Posterior cingulate gyrus (tissue), 11 donors: Measurements from ENCODE around the gene WDFY4.

Experiments used
- DNase-seq, 10 donors: peaks; one replicate each; pipeline versions ENCODE4 v3.0.0 to v3.0.0-alpha.2; 2020 to 2021; ENCODE audit warnings: mixed read lengths in 3 of 10
- intact Hi-C: fragments of 100-400 bp; cut with DNase I; formaldehyde crosslinking; loops from one replicate; pipeline ENCODE4 v1.15.1; 2023

The WDFY4 gene

GRCh38 chr10:48990226-48990625 lies 305.6 kb downstream of the WDFY4 start:
- intact Hi-C loops = no loop called here
- DNase-seq = no peak

- no peak for DNase-seq
- intact Hi-C loops = no loop called here
These were observed 309.0 kb downstream of the WDFY4 start for GRCh38 chr10:48993627-48994026.

- DNase-seq = no peak
- intact Hi-C loops = no loop called here
These were observed 311.7 kb downstream of the WDFY4 start for GRCh38 chr10:48996329-48996728.

- DNase-seq = no peak
- intact Hi-C loops = no loop called here
These were observed 314.7 kb downstream of the WDFY4 start for GRCh38 chr10:48999346-48999745.

- intact Hi-C loops = no loop called here
- no peak for DNase-seq
These were observed 316.0 kb downstream of the WDFY4 start for GRCh38 chr10:49000437-49001398.

- no peak for DNase-seq
- intact Hi-C loops = no loop called here
These were observed 316.7 kb downstream of the WDFY4 start for GRCh38 chr10:49001402-49001801.

- no peak for DNase-seq
- intact Hi-C loops = no loop called here
These were observed 317.4 kb downstream of the WDFY4 start for GRCh38 chr10:49001870-49002672.

- no peak for DNase-seq
- intact Hi-C loops = no loop called here
These were observed 320.6 kb downstream of the WDFY4 start for GRCh38 chr10:49005270-49005669.

- intact Hi-C loops = no loop called here
- no peak for DNase-seq
These were observed 322.5 kb downstream of the WDFY4 start for GRCh38 chr10:49007129-49007528.

GRCh38 chr10:49008091-49008490 lies 323.4 kb downstream of the WDFY4 start:
- intact Hi-C loops = no loop called here
- DNase-seq = no peak

GRCh38 chr10:49008505-49009198 lies 324.0 kb downstream of the WDFY4 start:
- intact Hi-C loops = no loop called here
- no peak for DNase-seq

GRCh38 chr10:49009199-49009979 lies 324.7 kb downstream of the WDFY4 start:
- intact Hi-C loops = no loop called here
- no peak for DNase-seq

GRCh38 chr10:49010295-49010694 lies 325.6 kb downstream of the WDFY4 start:
- DNase-seq = no peak
- intact Hi-C loops = no loop called here

GRCh38 chr10:49010865-49011264 lies 326.2 kb downstream of the WDFY4 start:
- DNase-seq = no peak
- intact Hi-C loops = no loop called here

GRCh38 chr10:49011756-49012155 lies 327.1 kb downstream of the WDFY4 start:
- DNase-seq = no peak
- intact Hi-C loops = no loop called here

GRCh38 chr10:49012603-49013002 lies 327.9 kb downstream of the WDFY4 start:
- intact Hi-C loops = no loop called here
- DNase-seq = no peak

GRCh38 chr10:49015700-49016099 lies 331.0 kb downstream of the WDFY4 start:
- DNase-seq = no peak

GRCh38 chr10:49021685-49022084 lies 337.0 kb downstream of the WDFY4 start:
- intact Hi-C loops = no loop called here
- no peak for DNase-seq

More at GRCh38 chr10:49015700-49016099, 331.0 kb downstream of the WDFY4 start:
- intact Hi-C loops = no loop called here

GRCh38 chr10:49023071-49023470 lies 338.4 kb downstream of the WDFY4 start:
- DNase-seq = no peak
- intact Hi-C loops = no loop called here

- no peak for DNase-seq
- intact Hi-C loops = no loop called here
These were observed 339.1 kb downstream of the WDFY4 start for GRCh38 chr10:49023752-49024151.
